Measurements from ENCODE around the gene SSBP4.

Gene SSBP4

GRCh38 chr19:18434411-18435175, 15.4 kb downstream of the SSBP4 start:
- DNase-seq, result no peak

GRCh38 chr19:18435178-18435841, 16.1 kb downstream of the SSBP4 start:
- DNase-seq, result no peak

- DNase-seq, result no peak
Measured at GRCh38 chr19:18435842-18436670, 16.9 kb downstream of the SSBP4 start.

GRCh38 chr19:18436671-18437490, 17.7 kb downstream of the SSBP4 start:
- no peak for DNase-seq

- no peak for DNase-seq
Measured at GRCh38 chr19:18437491-18438330, 18.5 kb downstream of the SSBP4 start, which contains the start of gene ISYNA1. Gene ISYNA1 (minus strand): TSS chr19:18438133. CDS start chr19:18437979, 154 bp downstream.

GRCh38 chr19:18438331-18439024, 19.3 kb downstream of the SSBP4 start:
- no peak for DNase-seq

- DNase-seq, result peak; percentile 39
Measured at GRCh38 chr19:18439025-18439909, 20.1 kb downstream of the SSBP4 start.

- DNase-seq, result no peak
Measured at GRCh38 chr19:18439910-18440237, 20.7 kb downstream of the SSBP4 start.

- no peak for DNase-seq
Measured at GRCh38 chr19:18440415-18440877, 21.2 kb downstream of the SSBP4 start.

- DNase-seq, result no peak
Measured at GRCh38 chr19:18440936-18441803, 22.0 kb downstream of the SSBP4 start.

- no peak for DNase-seq
Measured at GRCh38 chr19:18441804-18442788, 22.9 kb downstream of the SSBP4 start.

- no peak for DNase-seq
Measured at GRCh38 chr19:18442941-18443340, 23.7 kb downstream of the SSBP4 start.

GRCh38 chr19:18443406-18443805, 24.2 kb downstream of the SSBP4 start:
- DNase-seq, result no peak

- DNase-seq, result no peak
Measured at GRCh38 chr19:18443831-18444230, 24.6 kb downstream of the SSBP4 start.

GRCh38 chr19:18444513-18444912, 25.3 kb downstream of the SSBP4 start:
- DNase-seq, result no peak

GRCh38 chr19:18445262-18445948, 26.2 kb downstream of the SSBP4 start:
- no peak for DNase-seq
